ENCODE data around the gene GMCL2.
"Not testable (repeated sequence)": the region's sequence is repeated elsewhere in the genome, so short reads cannot be mapped to it uniquely, and the experiment has no call there.

GMCL2 gene

DNA sequence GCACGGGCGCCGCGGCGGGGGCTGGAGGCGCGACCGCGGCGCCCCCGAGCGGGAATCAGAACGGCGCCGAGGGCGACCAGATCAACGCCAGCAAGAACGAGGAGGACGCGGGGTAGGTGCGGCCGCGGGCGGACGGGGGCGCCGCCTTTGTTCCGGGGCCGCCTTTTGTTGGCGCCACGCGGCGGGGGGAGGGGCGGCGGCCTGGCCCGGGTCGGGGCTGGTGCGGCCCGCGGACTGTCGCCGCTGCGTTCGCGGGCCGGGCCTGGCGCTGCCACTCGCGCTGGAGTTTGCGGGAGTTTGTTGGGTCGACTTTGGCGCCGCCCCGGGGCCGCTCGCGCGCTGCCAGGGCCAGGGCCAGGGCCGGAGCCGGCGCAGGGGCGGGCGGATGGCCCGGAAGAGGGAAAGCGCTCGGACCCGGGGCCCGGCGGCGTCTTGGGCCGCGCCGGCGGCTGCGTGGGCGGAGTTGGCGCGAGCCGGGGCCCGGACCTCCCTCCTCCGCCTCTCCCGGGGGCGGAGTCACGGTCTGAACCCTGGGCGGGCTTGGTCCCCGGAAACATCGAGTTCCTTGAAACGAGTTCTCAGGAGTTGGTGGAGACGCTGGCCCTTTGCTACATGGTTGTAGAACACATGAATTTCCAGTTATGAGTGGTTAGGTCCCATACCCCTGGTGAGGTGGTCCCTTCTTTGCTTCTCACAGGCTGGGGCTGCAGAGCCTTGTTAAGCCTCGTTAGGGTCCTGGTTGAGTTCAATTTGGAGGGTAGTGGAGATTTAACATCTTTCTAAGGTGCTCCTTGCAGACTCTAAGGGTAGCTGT is 18.0 kb upstream of the GMCL2 start:
- DNase-seq = peak; percentile 63 to 66

DNA sequence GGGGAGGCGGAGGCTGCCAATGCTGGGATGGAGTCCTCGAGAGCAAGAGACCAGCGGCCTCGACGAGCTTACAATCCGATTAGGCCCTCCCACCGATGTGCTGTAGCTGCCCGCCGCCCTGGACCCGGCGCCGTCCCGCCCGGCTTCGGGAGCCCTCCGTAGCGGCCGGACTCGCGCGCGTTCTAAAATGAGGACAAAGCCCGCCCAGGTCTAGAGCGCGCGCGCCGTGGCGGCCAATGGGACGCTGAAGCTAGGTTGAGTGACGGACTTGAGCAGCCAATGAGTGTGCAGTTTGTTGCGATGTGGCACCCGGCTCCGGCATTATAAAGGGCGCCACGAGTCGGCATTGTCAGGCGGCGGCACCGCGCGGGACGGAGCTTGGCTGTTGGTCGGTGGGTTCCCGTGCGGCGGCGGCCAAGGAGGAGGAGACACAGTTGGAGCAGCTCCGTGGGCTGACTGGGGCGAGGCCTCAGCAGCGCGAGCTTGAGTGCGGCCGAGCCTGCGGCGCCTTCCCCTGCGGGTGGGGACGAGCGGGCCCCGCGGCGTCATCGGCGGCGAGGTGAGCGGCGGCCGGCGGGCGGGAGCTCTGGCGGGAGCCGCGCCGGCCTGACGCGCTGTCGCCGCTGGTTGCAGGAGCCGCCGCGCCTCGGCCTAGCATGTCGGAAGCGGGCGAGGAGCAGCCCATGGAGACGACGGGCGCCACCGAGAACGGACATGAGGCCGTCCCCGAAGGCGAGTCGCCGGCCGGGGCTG is 17.2 kb upstream of the GMCL2 start, which contains the start of gene HNRNPAB:
Gene HNRNPAB (plus strand): TSS at position 352 of the 753 bp plus-strand sequence. CDS start 305 bp downstream, at position 657.
- DNase-seq = peak; percentile 86 to 89

DNA sequence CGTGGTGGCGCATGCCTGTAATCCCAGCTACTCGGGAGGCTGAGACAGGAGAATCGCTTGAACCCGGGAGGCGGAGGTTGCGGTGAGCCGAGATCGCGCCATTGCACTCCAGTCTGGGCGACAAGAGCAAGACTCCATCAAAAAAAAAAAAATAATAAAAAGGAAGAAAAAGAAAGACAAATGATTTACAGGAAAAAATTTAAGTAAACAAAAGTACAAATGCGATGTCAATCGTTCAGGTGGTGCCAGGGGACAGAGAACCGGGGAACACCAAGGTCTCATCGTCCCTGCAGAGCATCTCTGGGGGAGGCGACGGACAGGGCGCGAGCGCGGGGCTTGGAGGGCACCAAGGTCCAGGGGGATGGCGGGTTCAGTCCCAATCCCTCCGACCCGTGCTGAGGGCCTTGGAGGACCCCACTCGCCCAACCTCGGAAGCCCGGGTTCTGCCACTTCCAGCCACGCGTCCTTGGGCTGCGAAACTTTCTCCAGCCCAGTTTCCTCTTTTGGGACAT is 16.6 kb upstream of the GMCL2 start:
- no peak for DNase-seq

DNA sequence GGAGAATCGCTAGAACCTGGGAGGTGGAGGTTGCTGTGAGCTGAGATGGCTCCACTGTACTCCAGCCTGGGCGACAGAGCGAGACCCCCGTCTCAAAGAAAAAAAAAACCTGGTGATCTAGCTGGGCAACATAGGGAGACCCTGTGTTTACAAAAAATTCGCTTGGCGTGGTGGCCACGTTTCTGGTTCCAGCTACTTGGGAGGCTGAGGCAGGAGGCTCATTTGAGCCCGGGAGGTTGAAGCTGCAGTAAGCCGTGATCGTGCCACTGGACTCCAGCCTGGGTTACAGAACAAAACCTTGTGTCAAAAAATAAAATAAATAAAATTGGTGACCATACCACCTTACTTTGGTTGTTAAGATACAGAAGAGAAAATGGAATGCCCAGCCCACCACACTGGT is 15.4 kb upstream of the GMCL2 start:
- no peak for DNase-seq

DNA sequence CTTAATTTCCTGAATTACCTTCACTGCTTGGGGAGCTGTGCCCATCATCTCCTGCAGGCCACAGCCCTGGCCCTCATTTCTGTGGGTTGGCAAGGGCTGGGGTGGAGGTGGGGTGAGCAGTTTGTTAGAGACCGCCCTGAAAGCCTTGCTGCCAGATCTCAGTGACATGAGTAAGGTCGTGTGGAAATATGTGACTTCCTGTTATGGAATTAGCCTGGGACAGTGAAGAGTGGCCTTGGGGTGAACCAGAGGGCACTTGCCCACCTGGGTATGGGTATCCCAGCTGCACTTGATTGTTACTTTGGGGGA is 14.7 kb upstream of the GMCL2 start:
- peak; percentile 52 to 55 for DNase-seq

DNA sequence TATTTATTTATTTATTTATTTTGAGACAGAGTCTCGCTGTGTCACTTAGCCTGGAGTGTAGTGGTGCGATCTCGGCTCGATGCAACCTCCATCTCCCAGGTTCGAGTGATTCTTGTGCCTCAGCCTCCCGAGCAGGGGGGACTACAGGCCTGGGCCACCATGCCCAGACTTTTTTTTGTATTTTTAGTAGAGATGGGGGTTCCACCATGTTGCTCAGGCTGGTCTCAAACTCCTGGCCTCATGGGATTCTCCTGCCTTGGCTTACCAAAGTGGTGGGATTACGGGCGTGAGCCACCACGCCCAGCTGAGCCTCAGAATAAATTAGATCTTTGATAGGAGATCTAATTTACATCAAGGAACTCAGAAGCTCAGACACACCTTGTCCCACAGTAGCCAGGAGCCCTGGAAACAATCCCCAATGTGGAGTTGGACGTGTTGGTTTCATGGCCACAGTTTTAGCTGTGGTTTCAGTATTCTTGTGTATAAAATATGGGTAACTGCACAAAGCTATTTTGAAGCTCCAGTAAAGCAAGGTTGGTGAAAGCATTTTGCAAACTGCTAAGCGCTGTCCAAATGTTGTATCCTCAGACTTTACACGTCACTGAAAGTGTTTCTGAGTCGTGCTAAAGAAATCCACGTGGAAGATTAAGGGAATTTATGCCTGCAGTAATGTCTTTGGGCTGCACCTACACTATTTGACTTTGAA is 14.2 kb upstream of the GMCL2 start:
- no peak for DNase-seq

DNA sequence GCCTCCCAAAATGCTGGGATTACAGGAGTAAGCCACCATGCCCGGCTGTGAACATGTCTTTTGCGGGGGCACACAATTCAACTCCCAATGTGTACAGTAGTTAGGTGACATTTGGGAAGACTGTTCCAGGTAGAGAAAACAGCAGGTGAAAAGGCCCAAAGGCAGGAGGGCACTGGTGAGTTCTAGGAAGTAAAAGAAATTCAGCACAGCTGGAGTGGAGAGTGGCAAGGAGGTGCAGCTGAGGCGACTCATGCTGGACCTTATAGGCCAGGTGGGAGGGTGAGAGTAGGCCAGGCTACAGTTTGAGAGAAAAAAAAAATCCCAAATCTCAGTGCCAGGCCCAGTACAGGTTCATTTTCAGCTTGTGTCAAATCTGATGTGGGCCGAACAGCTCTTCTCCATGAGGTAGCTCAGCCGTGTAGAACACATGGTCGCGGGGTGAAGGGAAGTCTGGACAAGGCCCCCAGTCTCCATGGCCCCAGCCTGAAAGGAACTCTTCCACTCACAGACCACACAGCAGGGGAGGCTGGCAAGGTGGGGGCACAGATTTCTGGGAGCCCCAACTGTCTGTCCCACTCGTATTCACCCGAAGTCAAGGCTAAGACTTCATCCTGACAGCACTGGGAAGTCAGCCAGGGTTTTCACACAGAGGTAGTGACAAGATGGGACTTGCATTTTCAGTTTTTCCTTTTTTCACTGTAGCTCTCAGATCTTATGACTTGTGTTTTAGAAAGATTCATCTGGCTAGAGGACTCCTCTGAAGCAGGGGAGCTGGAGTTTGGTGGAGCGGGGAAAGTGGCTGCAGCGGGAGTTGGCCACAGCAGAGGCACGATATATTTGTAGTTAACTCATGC is 12.6 kb upstream of the GMCL2 start:
- DNase-seq = no peak

DNA sequence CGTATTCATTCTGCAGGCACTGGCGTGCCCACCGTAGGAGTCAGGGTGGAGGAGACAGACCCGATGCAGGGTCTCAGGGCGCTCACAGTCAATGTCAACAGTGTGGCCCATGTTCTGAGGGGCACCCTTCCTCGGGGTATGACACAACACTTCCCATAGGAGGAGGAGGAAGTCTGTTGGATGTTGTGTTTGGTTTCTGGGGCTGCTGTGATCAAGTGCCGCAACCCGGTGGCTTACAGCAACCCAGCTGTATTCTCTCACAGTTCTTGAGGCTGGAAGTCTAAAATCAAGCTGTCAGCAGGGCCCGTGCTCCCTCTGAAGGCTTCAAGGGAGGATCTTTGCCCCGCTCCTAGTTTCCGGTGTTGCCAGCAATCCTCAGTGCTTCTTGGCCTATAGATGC is 11.5 kb upstream of the GMCL2 start:
- no peak for DNase-seq

DNA sequence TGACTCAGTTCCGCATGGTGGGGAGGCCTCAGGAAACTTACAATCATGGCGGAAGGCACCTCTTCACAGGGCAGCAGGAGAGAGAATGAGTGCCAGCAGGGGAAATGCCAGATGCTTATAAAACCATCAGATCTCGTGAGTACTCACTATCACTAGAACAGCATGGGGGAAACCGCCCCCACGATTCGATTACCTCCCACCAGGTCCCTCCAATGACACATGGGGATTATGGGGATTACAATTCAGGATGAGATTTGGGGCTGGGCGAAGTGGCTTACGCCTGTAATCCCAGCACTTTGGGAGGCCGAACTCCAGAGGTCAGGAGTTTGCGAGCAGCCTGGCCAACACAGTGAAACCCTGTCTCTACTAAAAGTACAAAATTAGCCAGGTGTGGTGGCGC is 11.0 kb upstream of the GMCL2 start:
- not testable (repeated sequence) for DNase-seq

DNA sequence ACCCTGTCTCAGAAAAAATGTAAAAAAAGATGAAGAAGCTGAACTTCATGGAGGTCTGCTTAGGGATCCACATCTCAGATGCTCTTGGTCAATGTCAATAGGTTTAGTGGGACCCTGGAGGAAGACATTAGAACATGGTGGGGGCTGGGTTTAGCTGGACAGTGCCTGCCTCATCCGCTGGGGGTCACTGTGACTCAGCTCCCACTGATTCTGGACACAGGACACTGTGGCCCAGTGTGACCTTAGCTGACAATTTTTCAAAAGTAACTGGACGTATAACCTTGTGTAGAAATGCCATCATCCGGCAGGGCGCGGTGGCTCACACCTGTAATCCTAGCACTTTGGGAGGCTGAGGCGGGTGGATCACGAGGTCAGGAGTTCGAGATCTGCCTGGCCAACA is 9.8 kb upstream of the GMCL2 start:
- DNase-seq = peak in 1 of 2 experiments; percentile 20

DNA sequence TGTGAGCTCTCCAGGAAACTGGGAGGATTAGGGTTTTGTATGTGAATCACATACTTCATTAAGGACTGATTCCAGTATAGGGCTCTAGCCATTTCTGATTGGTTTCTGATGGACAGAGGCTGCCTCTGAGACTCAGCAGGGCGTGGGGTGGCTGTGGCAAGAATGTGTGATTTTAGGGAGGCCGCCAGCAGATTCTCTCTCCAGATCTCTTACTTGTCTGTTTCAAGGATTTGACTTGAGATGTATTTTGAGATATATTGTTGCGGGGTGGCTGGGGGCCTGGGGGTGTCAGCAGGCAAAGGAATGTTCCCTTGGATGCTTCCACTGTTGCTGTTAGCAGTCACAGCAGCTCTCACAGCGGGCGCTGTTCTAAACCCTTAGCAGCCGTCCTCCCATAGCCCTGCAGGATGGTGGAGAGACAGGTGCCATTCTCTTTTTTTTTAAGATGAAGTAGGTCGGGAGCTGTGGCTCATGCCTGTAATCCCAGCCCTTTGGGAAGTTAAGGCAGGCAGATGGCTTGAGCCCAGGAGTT is 9.2 kb upstream of the GMCL2 start:
- no peak for DNase-seq

DNA sequence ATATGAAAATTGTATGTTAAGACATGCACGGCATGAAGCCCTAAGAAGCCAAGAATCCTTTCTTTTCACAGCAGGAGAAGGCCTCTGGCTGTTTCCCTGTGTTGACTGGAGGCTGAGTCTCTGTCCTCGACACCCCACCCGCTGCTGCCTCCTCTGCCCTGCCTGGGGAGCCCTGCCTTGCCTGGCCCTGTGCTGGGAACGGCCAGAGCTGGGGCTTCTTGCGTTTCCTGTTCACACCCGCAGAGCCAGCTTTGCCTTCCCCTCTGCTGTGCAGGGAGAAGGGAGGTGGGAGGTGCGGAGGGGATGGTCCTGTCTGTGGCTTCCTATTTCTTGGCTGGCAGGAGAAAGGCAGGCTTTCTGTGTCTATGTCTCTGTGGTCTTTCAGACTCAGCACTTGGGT is 6.9 kb upstream of the GMCL2 start:
- DNase-seq = peak; percentile 24 to 46

DNA sequence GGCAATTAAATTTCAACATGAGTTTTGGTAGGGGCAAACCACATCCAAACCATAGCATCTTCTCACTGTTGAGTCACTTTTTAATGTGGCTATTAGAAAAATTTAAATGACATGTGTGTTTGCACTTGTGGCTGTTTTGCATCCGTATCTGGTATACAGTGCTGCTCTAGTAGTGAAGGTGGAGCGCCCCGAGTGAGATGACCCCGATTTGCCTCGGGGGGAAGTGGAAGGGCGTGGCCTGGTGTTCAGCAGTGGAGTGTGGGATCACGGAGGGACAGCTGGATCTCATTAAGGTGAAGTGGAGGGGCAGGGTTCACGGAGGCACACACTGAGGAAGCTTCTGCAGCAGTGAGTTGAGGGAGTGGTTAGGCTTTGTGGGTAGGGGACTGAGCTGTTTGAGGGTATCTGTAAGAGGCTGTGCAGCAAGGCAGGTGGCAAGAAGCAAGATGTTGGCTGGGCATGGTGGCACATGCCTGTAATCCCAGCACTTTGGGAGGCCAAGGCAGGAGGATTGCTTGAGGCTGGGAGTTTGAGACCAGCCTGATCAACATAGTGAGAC is 6.2 kb upstream of the GMCL2 start:
- DNase-seq = no peak

DNA sequence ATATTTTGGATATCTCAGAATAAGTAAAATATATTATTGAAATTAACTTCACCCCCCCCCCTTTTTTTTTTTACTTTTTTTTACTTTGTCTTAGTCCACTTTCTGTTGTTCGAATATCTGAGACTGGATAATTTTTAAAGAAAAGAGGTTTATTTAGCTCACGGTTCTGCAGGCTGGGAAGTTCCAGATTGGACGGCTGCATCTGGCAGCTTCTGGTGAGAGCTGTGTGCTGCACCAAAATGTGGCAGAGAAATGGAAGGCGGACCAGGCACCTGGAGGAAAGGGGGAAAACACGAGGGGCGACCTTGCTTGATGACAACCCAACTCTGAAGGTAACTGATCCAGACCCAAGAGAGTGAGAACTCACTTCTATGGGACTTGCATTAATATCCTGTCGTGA is 5.6 kb upstream of the GMCL2 start:
- DNase-seq = no peak

DNA sequence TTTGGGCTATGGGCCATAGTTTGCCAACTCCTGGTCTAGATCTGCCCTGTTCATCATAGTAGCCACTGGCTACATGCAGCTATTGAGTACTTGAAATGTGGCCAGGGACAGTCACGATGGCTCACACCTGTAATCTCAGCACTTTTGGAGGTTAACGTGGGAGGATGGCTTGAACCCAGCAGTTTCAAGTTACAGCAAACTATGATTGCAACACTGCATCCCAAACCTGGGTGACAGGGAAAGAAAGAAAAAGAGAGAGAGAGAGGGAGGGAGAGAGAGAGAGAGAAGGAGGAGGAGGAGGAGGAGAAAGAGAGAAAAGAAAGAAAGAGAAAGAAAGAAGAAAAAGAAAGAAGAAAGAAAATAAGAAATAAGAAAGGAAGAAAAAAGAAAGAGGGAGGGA is 5.1 kb upstream of the GMCL2 start:
- no peak for DNase-seq

DNA sequence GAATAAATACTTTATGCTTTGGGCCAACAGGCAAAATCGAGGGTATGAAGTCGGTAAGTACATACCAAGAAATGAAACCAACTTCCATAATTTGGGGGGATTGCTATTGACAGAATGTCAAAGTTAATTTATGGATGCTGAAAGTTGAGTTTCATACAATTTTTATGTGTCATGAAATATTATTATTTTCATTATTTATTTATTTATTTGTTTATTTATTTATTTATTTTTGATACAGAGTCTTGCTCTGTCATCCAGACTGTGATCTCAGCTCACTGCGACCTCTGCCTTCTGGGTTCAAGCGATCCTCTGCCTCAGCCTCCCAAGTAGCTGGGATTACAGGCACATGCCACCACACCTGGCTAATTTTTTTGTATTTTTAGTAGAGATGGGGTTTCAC is 4.5 kb upstream of the GMCL2 start:
- DNase-seq = no peak

DNA sequence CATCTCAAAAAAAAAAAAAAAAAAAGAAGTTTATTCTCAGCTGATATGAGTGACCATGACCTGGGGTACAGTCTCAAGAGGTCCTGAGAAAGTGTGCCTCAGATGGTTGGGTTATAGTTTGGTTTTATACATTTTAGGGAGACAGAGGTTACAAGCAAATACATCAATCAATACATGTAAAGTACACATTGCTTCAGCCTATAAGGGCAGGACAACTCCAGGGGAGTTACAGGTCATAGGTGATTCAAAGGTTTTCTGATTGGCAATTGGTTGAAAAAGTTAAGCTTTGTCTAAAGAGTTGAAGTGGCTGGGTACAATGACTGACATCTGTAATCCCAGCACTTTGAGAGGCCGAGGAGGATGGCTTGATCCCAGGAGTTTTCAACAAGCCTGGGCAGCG is 2.3 kb upstream of the GMCL2 start:
- no peak for DNase-seq

DNA sequence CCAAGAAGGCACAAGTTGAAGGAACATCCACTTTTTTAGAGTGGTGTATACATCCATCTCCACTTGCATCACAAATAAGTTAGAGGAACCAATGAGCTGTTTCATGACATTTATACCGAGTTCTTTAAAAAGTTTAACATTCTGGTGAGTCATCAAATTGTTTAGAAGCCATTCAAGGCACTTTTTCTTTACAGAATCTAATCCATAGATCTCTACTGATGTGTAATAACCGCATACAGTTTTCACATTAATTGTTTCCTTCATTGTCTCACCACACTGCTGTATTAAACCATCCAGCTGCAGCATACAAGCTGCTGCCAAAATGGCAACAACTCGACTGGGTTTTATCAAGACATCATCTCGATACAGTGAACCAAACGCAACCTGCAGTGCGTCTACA is 744 bp downstream of the GMCL2 start:
- peak; percentile 13 to 15 for DNase-seq

DNA sequence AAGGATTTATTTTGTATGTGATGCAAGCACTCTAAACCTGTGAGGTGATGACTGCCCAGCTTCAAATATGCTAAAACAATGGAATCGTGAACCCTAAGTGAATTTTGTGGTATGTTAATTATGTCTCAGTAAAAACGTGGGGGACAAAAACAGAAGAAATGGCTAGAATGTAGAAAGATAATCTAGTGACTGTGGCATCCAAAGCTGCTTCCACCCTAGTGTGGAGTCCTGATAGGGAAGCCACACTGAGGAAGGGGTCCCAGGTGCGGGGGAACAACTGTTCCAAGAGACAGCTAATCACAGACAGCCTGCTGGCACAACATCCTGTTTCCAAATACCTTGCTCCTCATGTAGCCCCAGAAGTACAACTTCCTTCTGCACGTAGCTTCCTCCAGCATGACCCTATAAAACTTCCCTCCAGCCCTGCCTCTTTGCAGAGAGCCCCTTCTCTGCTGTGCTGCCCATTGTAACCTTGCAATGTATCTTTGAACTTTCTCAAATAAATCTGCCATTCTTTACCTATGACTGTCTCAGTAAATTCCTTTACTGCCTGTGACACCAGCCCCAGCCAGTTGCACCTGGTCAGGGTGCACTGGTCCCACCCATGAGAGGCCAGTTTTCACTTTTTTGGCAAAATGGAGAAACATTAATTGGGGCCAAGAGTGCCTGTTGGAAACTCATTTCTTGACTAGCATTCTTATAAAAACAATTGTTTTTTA is 4.9 kb downstream of the GMCL2 start:
- peak; percentile 79 to 83 for DNase-seq

DNA sequence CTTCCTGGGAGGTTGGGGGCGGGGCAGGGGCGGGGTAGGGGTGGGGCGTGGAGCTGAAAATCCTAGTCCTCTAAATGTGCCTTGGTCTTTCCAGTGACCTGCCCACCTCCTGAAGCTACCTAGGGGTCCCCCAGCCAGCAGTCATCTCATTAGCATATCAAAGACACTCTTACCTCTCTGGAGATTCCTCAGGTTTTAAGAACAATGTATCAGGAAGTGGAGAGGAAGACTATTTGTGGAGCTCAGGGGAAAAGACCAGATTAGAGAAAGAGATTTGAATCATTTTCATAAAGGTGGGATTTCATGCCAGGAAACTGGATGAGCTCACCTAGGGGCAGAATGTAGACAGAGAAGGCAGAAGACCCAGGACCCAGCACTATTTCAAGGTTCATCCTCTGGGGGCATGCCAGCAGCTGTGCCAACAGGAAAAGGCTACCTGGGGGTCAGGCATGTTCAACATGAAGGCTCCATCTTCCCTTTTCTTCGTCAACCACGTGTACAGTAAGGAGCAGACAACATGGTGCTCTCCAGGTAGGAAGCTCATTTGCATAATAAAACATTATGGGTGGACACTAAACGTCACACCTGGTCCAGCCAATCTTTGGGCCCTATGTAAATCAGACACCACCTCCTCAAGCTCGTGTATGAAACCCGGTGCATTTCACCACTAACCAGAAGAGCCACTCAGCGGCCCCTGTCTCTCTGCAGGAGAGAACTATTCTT is 6.9 kb downstream of the GMCL2 start:
- no peak for DNase-seq

DNA sequence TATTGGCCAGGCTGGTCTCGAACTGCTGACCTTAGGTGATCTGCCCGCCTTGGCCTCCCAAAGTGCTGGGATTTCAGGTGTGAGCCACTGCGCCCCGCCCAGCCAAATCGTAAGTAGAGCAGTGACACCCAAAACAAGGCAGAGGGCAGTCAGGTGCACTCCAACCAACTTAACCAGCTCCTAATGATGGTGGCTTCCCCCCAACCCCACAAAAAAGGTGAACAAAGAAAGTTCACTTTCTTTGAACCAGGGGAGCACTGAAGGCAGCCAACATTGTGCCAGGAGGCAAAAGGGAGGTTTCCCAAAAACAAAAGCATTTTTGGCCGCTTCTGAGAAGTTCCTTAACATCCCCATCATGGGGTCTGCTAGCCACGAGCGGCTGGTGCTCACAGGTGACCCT is 9.6 kb downstream of the GMCL2 start:
- DNase-seq = no peak
